ENCODE results near the gene TASP1. TPM values are rescaled to one million over a fixed set of nuclear protein-coding genes. Genes with fewer than 3 reads are reported as not detected.

Gene TASP1
- total RNA-seq, 1 donor from 2014 or later = 22.4 TPM

- no peak overlapping the region for H3K27ac Mint-ChIP-seq
- H3K36me3 Mint-ChIP-seq (ENCODE audit: insufficient read depth) = peaks cover 3% of the 10 kb centered on the region
- H3K4me3 Mint-ChIP-seq (ENCODE audit: low read depth) = no peak overlapping the region
- no peak for TF ChIP-seq CTCF (IDR thresholded peaks at IDR 0.05; ENCODE audit: unreplicated experiment)
- no peak for DNase-seq (ENCODE audit: low spot score, unreplicated experiment)
- peaks cover 5% of the 10 kb centered on the region for H3K9me3 Mint-ChIP-seq (ENCODE audit: low read depth)
- no peaks in the 10 kb centered on the region for H3K27me3 Mint-ChIP-seq
- H3K4me1 Mint-ChIP-seq (ENCODE audit: low read depth) = peaks cover 5% of the 10 kb centered on the region
Measured at GRCh38 chr20:13457487-13457886, 181.2 kb downstream of the TASP1 start.

DNA sequence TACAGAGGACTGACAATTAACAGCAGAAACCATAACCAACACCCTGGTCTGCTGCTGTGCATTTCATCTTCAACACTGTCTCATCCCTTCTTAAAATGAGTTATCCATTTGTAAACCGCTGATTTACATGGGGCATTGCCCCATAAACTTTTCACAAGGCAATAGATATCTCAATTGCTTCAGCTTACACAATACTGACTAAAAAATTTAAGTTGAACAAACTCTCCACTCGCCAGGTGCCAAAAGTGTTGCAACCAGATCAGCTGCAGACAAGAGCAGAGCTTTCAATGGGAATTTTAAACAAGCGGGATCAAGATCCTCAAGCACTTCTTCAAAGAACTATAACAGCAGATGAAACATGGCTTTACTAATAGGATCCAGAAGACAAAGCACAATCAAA, 183.0 kb downstream of the TASP1 start:
- Mint-ChIP-seq H3K9me3 (ENCODE audit: low read depth) (peaks cover 5% of the 10 kb centered on the region), H3K4me1 (ENCODE audit: low read depth) (peaks cover 5% of the 10 kb centered on the region), H3K27me3 (no peaks in the 10 kb centered on the region), H3K4me3 (ENCODE audit: low read depth) (no peak overlapping the region), H3K36me3 (ENCODE audit: insufficient read depth) (peaks cover 6% of the 10 kb centered on the region), H3K27ac (no peak overlapping the region)
- no peak for DNase-seq (ENCODE audit: low spot score, unreplicated experiment)
- no peak for TF ChIP-seq CTCF (IDR thresholded peaks at IDR 0.05; ENCODE audit: unreplicated experiment)

DNA sequence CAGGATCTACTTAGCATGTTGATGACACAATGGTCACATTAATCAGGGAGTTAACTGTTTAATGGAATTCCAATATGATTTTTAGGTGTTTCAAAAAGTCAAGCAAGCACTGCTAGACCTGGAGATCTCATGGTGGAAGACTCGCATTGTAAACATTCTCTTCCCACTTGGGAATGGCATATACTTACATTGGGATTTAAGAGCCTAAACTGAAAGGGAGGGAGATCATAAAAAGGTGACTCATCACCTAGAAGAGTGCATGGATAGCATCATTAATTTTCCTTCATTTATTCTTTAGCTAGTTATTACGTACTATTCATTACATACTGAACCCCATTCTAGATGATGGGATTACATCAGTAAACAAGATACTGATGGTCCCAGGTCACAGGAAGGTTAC, 185.4 kb downstream of the TASP1 start:
- no peak for DNase-seq (ENCODE audit: low spot score, unreplicated experiment)
- no peak overlapping the region for H3K4me3 Mint-ChIP-seq (ENCODE audit: low read depth)
- H3K27me3 Mint-ChIP-seq = no peaks in the 10 kb centered on the region
- peaks cover 9% of the 10 kb centered on the region for H3K36me3 Mint-ChIP-seq (ENCODE audit: insufficient read depth)
- no peak for TF ChIP-seq CTCF (IDR thresholded peaks at IDR 0.05; ENCODE audit: unreplicated experiment)
- peaks cover 5% of the 10 kb centered on the region for H3K9me3 Mint-ChIP-seq (ENCODE audit: low read depth)
- no peak overlapping the region for H3K27ac Mint-ChIP-seq
- peaks cover 5% of the 10 kb centered on the region for H3K4me1 Mint-ChIP-seq (ENCODE audit: low read depth)

- Mint-ChIP-seq H3K27ac (no peak overlapping the region), H3K36me3 (ENCODE audit: insufficient read depth) (peaks cover 9% of the 10 kb centered on the region), H3K9me3 (ENCODE audit: low read depth) (peaks cover 5% of the 10 kb centered on the region), H3K4me1 (ENCODE audit: low read depth) (peaks cover 5% of the 10 kb centered on the region), H3K4me3 (ENCODE audit: low read depth) (no peak overlapping the region), H3K27me3 (no peaks in the 10 kb centered on the region)
- TF ChIP-seq CTCF (IDR thresholded peaks at IDR 0.05; ENCODE audit: unreplicated experiment) = no peak
- DNase-seq (ENCODE audit: low spot score, unreplicated experiment) = no peak
Measured at GRCh38 chr20:13452470-13453124, 186.1 kb downstream of the TASP1 start.

DNA sequence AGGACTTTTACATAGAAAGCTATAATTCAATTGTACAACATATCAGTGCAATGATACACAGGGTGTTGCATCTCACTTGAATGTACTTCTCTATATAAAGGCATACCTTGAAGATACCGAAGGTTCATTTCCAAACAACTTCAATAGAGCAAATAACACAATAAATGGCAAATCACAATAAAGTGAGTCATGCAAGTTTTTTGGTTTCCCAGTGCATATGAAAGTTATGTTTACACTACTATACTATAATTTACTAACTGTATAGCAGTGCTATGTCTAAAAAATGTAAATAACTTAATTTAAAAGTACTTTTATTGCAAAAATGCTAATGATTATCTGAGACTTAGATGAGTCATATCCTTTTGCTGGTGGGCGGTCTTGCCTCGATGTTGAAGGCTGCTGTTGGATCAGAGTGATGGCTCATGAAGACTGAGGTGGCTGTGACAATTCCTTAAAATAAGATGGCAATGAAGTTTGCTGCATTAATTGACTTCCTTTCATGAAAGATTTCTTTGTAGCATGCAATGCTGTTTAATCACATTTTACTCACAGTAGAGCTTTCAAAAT, 188.8 kb downstream of the TASP1 start:
- H3K4me1 Mint-ChIP-seq (ENCODE audit: low read depth) = peaks cover 5% of the 10 kb centered on the region
- TF ChIP-seq CTCF (IDR thresholded peaks at IDR 0.05; ENCODE audit: unreplicated experiment) = no peak
- no peak for DNase-seq (ENCODE audit: low spot score, unreplicated experiment)

More for the DNA sequence above, 188.8 kb downstream of the TASP1 start:
- Mint-ChIP-seq H3K9me3 (ENCODE audit: low read depth) (peaks cover 5% of the 10 kb centered on the region), H3K27ac (no peak overlapping the region), H3K36me3 (ENCODE audit: insufficient read depth) (peaks cover 9% of the 10 kb centered on the region), H3K4me3 (ENCODE audit: low read depth) (no peak overlapping the region), H3K27me3 (no peaks in the 10 kb centered on the region)

Measured in progenitor cell of endocrine pancreas (in vitro differentiated cells).